HG03108 (cell line): Measurements from ENCODE around the gene HMCN2.

Experiments used
- ATAC-seq: cut with Tn5 transposase; IDR thresholded peaks from one replicate; pipeline ENCODE4 v1.9.1; 2021; ENCODE audit warnings: moderate library complexity; ENCODE audit not compliant: unreplicated experiment

The HMCN2 gene

GRCh38 chr9:130478736-130479575, 213.4 kb downstream of the HMCN2 start:
- no peak for ATAC-seq

GRCh38 chr9:130479587-130479986, 214.0 kb downstream of the HMCN2 start:
- no peak for ATAC-seq

GRCh38 chr9:130480673-130481072, 215.1 kb downstream of the HMCN2 start:
- no peak for ATAC-seq

GRCh38 chr9:130482463-130482862, 216.9 kb downstream of the HMCN2 start:
- ATAC-seq = no peak

- no peak for ATAC-seq
Observed at GRCh38 chr9:130483371-130483971, 217.9 kb downstream of the HMCN2 start.
